Measurements from ENCODE around the gene SAE1.
A peak's percentile ranks its signal among the peaks of the same experiment; 100 is the strongest.

The SAE1 gene

DNA sequence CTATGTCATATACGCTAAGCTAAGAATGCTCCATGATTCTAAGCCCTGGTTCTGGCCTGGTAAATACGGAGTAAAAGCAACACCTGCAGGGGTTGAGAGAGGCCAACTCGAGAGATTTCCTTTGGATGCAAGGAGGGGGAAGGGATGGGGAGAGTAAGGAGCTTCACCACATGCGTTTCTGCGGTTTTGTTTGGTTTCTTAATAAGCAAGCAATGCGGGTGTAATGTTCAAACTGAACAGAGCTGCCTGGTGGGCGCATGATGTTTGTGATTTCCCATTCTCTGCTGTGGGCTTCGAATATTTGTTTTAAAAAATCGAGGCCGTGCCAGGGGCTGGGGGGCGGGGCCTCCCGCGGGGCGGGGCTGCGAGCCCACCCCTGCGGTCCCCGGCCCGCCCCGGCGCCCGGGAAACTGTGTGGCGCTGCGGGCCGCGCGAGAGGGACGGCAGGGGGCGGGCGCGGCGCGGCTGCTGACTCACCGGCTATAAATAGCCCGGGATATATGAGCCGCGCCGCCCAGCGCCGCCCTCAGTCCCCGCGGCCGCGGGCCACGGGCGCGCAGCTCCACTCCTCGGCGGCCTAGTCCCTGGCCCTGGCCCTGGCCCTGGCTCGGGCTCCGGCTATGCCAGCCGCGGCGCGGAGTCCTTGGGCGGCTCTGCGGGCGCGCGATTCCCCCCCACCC, 95.3 kb downstream of the SAE1 start:
- peak; percentile 78 for DNase-seq

- no peak for DNase-seq
Observed at GRCh38 chr19:47226426-47227351, 96.1 kb downstream of the SAE1 start.

GRCh38 chr19:47227352-47228167, 96.9 kb downstream of the SAE1 start:
- no peak for DNase-seq

- DNase-seq, result no peak
Observed at GRCh38 chr19:47228168-47228936, 97.7 kb downstream of the SAE1 start.

- no peak for DNase-seq
Observed at GRCh38 chr19:47228937-47229675, 98.5 kb downstream of the SAE1 start.

DNA sequence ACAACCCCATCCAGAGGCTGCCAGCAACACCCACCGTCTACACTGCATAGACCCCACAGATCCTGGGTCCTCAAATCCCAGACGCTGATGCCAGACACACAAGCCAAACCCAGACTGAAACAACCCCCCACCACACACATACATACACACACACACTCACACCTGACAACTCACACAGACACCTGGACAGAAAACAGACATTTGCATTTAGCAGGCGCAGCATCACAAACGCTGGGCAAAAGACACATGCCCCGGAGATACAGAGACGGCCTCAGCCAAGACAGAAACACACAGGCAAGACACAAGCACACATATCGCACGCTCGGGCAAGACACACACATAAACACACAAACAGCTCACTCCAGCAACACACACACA, 99.0 kb downstream of the SAE1 start:
- DNase-seq, result no peak

- DNase-seq, result no peak
Observed at GRCh38 chr19:47230054-47230920, 99.7 kb downstream of the SAE1 start.

DNA sequence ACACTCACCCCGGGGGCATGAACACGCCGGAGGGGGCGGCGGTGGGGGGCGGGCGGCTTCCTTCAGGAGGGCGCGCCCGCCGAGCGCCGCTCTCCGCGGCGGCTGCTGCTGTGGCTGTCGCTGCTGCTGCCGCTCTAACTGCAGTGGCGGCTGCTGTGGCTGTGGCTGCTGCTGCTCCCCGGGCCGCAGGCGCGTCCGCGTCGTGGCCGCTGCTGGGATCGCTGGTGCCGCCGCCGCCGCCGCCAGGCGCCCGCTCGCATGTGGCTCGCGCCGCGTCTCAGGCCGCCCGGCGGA, 100.2 kb downstream of the SAE1 start, which contains the start of gene BBC3:
Gene BBC3, minus strand, starts transcription at position 279 of the 294 bp plus-strand sequence. CDS start 2,768 bp downstream, outside the sequence.
- DNase-seq, result no peak

DNA sequence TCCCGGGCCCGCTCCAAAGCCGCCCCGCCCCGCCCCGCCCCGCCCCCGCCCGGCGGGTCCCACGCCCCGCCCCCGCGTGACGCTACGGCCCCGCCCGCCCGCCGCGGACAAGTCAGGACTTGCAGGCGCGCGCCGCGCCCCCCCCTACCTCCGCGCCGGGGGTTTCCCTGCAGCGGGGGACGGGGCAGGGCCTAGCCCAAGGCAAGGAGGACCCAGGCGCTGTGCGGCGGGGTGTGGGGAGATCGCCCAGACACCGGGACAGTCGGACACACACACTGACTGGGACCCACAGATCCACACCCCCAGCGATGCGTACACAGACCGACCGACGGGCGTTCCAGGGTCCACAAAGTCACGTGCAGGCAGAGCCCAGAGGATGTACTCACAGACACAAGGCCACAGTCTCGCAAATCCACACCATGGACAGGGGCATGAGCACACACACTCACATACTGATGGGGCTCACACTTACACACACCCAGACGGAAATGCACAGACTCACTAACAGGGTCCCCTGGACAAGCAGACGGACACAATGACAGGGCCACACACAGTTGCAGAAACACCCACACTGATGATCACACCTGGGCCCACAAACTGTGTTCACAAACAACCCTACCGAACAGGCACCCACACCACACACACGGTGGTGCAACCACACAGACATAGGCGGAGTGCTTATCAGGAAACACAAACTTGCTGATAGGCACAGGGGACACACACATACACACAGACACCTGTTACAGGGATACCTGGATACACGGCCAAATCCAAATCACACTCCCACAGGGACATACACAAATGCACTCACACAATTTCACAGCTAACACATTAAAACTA, 100.8 kb downstream of the SAE1 start:
- peak; percentile 36 for DNase-seq

DNA sequence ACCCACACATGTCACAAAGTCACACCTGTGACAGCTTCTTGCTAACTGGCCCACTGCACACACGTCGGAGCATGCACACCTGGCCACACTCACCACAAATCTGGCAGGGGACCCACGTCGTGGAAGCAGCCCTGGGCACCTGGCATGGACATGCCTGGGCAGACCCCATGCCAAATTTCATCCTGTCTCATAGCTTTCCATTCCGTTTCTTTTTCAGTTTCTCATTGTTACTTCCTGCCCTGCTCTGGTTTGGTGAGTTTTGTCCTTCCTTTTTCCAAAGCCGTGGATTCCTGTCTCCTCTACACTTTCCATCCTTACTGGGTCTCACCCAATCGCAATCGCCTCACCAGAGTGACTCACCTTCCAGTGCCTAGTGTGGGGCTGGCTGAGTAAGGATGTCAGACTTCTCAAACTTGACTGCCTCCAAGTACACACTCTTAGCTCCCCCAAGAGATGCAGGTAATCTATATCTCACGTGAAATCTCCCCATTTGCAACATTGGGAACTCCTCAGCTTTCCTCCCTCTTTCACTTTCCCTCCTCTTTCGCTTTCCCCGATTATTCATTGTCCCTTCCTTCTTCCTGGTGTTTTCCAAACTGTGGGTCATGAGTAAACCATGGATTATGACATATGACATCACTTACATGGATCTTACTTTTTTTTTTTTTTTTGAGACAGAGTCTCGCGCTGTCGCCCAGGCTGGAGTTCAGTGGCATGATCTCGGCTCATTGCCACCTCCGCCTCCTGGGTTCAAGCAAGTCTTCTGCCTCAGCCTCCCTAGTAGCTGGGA, 102.0 kb downstream of the SAE1 start:
- no peak for DNase-seq

DNA sequence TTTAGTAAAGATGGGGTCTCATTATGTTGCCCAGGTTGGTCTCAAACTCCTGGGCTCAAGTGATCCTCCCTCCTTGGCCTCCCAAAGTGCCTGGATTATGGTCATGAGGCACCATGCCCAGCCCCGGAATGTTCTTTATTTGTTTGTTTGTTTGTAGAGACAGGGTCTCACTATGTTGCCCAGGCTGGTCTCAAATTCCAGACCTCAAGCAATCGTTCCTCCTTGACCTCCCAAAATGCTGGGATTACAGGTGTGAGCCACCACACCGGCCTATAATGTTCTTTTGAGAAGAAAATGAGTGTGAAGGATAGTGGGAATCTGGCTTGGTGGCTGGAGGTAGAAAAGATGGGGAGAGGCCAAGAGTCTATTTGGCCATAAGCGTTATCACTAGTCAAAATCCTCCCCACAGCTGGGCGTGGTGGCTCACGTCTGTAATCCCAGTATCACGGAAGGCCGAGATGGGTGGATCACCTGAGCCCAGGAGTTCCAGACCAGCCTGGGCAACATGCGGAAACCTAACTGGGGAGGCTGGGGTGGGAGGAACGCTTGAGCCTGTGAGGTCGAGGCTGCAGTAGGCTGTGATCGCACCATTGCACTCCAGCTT, 105.5 kb downstream of the SAE1 start:
- DNase-seq, result no peak

GRCh38 chr19:47239152-47239551, 108.5 kb downstream of the SAE1 start:
- no peak for DNase-seq

DNA sequence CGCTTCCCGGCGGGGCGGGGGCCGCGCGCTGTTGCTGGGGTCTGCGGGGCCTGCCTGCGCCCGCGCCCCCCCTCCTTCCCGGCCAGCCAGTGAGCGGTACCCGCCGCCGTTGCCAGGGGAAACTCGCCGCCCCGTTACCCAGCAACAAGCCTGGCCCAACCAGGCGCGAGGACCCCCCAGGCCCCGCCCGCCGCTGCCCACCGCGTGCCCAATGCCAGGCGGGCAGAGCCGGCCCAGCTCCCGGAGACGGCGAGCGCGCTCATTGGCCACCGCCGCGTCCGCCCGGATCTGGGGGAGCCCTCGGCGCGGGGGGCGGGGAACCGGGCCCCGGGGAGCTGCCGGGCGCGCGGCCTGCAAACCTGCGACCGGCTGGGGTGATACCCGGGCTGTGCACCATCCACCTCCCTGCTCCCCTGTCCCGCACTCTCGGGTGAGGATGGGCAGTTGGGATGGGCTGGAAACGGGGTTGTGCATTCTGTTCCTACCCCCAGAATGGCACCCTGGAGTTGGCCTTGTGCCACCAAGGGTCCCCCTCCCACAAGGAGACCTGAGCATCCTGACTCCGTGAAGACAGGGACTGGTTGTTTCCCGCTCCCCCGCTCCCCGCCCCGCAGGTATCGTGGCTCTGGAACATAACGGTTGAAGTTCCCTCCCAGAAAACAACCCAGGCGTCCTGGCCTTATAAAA, 109.1 kb downstream of the SAE1 start:
- DNase-seq, result no peak

GRCh38 chr19:47240556-47240955, 109.9 kb downstream of the SAE1 start:
- no peak for DNase-seq

DNA sequence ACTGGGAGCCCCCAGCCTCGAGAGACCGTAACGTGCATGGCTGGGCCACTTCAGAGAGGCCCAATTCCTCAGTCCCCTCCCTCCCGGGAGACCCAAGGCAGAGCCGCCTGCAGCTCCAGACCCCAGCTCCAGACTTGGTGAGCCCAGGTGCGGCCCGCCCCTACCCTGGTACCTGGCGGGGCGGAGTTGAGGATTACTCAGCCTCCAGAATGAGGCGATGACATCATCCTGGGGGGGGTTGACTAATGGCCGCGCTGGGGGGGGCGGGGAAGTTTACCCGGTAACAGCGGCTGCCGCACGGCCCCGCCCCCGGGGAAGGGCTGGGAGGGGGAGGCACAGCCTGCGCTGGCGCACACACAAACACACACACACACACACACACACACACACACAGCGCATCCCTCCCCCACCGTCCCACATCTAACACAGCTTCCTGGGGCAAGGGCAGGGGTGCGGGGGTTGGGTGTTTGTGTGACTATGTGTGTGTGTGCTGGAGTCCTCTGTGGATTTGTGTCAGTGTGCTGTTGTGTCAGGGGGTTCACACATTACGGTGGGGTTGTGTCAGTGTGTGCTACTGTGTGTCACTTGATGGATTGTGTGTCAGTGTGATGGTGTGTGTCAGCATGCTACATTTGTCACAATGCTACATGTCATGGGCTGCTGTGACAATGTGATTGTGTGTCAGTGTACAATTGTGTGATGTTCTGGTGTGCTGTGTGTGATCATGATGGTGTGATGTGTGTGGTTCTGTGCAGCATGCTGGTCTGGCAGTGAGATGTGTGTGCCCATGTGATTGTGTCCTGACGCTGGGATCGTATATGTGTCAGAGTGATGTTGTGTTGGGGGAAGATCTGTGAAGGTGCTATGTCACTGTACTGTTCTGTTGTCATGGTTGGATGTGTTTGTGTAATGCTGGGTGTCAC, 110.6 kb downstream of the SAE1 start:
- peak; percentile 40 for DNase-seq

DNA sequence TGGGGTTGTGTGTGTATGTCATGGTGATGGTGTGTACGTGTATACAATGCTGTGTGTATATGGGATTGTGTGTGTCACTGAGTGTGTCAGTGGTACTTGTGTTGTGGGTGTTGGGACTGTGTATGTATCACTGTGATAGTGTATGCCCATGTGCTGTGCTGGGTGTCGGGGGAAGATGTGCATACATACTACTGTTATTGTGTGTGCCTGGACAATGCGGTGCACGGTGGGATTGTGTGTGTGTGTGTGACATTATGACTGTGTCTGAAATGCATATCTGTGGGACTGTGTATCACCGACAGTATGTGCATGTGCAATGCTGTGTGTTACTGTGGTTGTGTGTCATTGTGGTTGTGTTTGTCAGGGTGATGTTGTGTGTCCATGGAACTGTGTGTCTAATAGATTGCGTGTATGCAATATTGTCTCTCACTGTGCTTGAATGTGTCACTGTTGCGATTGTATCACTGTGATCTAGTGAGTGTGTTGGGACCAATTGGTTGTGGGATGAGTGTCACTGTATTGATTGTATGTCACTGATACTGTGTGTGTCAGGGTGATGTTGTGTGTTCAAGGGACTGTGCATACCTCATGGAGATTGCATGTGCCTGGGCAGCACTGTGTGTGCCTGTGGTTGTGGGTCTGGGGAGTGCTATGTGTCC, 111.4 kb downstream of the SAE1 start:
- DNase-seq, result no peak
